Upper lobe of left lung (tissue), 4 donors: ENCODE results near the gene LZTFL1.

ENCODE experiments used
- EP300 ChIP-seq, 4 donors: sonication (generic); formaldehyde crosslinking; IDR thresholded peaks; one replicate each; pipeline ENCODE4 v1.5.1; 2017; ENCODE audit warnings: antibody characterized with exemption in 4 of 4, control low read depth in 2 of 4
- POLR2A ChIP-seq, 4 donors: fragments of 450-650 bp; IDR thresholded peaks; one replicate each; pipeline ENCODE4 v1.5.1; 2016 to 2017; ENCODE audit warnings: antibody characterized with exemption in 4 of 4, mild to moderate bottlenecking in 2 of 4
- POLR2AphosphoS5 ChIP-seq, 2 donors: sonication (generic); formaldehyde crosslinking; IDR thresholded peaks; one replicate each; pipeline ENCODE4 v1.5.1; 2017; ENCODE audit warnings: antibody characterized with exemption in 2 of 2
- TF ChIP-seq, protein P1 (sequence below), 6 experiments: fragments of 450-650 bp in 4 of 6; fragments of 200-600 bp in 2 of 6; sonication (generic) in 2 of 6; IDR thresholded peaks; one replicate each; pipeline ENCODE4 v1.5.1; 2016 to 2019; ENCODE audit warnings: antibody characterized with exemption in 6 of 6

DNA sequence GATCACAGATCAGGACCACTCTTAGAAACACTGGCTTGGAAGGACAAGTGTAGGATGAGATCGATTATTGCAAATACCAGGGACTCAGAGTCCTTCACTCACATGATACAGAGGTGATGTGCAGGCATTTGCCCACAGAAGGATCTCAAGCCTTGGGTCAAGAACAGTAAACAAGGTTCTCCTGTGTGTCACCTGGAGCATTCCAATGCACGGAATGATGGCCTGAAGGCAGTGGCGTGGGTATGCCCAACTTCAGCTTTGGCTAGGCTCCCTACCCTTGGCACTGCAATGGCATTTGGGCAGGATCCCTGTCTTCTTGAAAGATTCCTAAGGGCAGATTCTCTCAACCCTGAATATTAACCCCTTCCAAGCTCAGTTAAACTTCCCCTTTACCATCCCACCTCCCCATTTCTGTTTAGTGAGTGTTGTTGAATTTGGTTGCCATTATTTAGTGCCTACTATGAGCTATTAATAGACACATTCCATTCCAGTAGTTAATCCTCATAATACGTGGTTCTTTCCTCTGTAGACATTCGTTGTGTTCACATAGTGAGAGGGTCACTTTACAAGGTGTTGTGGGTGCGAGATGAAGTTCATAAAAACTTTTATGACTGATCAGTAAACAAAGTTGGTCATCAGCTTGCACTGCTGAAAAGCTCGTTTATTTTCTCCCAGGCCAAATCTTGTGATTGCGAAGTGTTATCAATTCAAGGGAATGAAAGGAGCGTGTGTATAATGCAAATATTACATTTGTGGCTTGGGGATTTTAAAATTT, 1.1 kb upstream of the LZTFL1 start:
- TF ChIP-seq POLR2AphosphoS5 (IDR thresholded peaks at IDR 0.05) (no peak), POLR2A (IDR thresholded peaks at IDR 0.05) (no peak), EP300 (IDR thresholded peaks at IDR 0.05) (no peak)
- TF ChIP-seq, protein P1, sequence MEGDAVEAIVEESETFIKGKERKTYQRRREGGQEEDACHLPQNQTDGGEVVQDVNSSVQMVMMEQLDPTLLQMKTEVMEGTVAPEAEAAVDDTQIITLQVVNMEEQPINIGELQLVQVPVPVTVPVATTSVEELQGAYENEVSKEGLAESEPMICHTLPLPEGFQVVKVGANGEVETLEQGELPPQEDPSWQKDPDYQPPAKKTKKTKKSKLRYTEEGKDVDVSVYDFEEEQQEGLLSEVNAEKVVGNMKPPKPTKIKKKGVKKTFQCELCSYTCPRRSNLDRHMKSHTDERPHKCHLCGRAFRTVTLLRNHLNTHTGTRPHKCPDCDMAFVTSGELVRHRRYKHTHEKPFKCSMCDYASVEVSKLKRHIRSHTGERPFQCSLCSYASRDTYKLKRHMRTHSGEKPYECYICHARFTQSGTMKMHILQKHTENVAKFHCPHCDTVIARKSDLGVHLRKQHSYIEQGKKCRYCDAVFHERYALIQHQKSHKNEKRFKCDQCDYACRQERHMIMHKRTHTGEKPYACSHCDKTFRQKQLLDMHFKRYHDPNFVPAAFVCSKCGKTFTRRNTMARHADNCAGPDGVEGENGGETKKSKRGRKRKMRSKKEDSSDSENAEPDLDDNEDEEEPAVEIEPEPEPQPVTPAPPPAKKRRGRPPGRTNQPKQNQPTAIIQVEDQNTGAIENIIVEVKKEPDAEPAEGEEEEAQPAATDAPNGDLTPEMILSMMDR (IDR thresholded peaks at IDR 0.05) = no peak
